Retina (tissue), 1 donor: ENCODE measurements around the gene RNASE7.

Experiments
- DNase-seq: peaks from one replicate; pipeline ENCODE4 v3.0.0-alpha.2; 2016

The RNASE7 gene

DNA sequence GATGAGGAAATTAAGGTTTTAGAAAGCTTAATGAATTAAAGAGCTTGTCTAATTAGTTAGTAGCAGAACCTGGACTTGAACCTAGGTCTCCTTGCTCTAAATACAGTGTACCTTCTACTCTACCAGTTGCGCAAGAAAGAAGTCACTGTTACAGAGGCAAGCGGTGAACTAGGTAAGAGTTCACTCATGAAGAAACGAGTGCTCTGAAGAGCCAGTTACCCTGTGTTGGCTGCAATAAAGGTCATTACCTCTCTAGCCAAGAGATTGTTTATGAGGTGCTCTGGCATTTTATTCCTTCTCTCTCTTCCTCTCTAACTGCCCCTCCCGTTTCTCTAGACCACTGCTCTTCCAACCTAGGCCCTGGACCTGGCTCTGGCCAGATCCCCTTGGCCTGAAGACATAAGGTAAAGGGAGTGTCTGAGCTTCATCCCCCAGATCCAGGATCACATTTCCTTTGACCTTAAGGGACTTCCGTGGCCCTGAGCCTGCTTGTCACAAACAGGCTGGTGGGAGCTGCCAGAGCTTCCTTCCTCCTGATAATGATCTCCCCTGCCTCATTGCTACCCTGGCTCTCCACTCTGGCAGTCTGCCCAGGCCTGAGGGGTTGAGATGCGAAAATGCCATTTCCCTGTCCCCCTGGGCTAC lies 1.9 kb downstream of the RNASE7 start:
- no peak for DNase-seq

DNA sequence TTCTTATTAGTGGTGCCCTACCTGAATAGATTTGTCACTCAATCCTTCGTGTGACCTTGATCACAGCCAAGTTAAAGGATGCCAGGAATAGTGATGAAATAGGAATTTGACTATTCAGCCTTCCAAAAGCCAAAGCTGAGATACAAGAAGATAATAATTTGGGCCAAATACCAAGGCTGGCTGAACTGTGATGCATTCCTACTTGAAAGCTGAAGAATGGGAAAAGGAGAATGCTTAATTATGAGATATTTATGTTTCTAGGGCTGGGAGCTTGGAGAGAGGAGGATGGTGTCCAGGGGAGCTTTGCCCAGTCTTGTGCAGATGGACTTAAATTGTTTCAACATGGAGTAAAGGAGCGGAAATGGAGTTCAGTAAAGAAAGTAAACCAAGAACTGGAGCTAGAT lies 5.2 kb downstream of the RNASE7 start:
- DNase-seq = no peak

DNA sequence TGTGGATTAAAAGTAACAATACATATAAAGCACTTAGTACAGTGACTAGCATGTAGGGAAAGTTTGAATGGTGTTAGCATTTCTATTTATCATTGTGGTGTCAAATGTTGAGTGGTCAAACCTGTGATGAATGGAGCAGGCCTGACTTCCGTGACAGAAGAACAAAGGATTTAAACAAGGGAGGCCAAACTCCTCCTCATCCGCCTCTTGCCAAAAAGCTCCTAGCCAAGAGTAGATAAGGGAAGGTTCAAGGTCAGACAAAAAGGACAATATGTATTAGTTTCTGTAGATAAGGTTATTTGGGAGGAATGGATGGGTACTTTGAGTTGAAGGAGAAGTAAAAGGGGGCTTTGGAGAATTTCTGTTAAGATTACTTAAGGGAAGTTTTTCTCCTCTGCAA lies 6.5 kb downstream of the RNASE7 start:
- DNase-seq = no peak

DNA sequence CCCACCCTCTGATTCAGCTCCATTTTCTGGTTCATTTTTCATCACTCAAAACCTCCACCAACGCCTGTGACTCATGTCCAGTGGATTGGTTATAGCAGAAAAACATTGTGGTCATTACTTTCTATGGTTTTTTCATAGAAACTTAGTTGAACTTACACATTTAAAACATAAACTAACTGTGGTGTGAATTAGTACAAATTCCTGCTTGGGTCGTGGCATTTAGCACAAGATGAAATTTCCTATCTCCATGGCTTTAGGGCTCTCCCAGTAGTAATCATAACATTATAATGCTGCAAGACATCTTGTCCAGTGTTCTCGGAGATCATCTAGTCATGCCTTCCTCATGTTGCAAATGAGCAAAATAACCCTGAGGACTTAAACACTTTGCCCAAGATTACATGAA lies 7.1 kb downstream of the RNASE7 start:
- no peak for DNase-seq

DNA sequence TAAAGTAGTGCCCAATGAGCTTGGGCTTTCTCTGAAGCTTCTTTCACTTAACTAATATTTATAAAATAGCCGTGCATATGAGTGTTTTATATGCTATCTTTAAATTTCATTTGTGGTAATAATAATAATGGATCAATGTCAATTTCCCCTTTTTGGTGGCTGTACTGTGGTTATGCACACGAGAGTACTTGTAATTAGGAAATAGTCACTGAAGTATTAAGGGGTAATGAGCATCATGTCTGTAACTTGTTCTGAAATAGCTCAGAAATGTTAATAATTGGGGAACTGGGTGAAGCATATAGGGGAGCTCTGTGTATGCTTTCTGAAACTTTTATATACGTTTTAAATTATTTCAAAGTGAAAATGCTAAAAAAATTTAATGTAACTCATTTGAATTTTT lies 8.4 kb downstream of the RNASE7 start:
- DNase-seq = no peak

DNA sequence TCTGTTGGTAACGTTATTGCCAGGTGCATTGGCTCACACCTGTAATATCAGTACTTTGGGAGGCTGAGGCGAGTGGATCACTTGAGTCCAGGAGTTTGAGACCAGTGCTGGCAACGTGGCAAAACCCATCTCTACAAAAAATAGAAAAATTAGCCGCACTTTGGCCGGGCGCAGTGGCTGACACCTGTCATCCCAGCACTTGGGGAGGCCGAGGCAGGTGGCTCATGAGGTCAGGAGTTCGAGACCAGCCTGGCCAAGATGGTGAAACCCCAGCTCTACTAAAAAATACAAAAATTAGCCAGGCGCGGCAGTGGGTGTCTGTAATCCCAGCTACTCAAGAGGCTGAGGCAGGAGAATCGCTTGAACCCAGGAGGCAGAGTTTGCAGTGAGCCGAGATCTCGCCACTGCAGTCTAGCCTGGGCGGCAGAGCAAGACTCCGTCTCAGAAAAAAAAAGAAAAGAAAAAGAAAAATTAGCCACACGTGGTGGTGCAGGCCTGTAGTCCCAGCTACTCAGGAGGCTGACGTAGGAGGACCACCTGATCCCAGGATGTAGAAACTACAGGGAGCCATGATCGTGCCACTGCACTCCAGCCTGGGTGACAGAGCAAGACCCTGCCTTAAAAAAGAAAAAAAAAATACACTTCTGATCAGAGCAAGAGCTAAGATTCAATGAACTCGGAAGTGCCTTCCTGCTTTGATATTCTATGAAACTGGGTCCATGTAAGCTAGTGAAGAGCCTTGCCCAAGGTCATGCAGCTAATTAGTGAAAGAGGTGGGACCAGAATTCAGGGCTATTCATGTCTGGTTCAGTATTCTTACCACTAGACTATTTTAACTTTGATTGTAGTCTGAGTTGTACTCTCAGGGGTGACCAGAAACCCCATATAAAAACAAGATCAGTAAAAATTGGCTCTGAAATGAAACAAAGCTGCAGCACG lies 11.3 kb downstream of the RNASE7 start:
- no peak for DNase-seq

DNA sequence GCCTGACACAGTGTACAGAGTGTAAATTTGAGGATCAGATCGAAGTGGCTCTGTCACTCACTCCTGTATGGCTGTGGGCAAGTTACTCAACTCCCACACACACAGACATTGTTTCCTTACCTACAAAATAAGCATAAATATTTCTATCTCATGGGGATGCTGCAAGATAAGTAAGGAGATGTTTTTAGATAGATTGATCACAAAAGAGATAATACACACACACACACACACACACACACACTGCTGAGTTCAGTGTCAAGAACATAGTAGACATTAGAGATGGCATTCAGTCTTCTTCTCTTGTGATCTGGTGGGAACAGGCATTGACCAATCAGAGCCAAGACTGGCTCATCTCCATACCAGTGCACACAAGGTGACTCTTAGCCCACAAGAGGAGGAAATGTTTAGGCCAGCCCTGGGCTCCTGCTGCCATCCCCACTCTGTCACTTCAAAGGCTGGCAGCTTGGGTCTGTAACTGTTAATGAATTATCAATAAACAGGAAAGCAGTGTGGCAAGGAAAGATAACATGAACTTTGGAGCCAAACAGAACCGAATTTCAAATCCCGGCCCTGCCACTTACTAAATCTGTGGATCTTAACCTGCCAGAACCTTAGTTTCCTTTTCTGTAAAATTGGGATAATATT lies 12.1 kb downstream of the RNASE7 start:
- no peak for DNase-seq

DNA sequence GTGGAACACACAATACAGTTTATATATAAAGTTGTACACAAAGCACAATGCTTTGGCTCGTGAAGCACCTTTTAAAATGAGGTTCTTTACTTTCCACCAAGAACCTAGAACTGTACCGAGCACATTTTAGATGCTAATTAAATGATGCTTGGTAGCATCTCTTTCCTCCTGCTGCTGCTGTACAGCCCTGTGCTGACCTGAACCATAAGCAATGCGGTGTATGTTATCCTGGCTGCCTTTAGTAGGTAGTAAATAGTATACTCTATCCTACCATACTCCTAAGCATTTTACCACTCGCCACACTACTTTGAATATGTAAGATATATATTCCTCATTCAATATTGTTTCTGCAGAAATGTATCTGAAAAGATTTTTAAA lies 12.6 kb downstream of the RNASE7 start:
- no peak for DNase-seq

DNA sequence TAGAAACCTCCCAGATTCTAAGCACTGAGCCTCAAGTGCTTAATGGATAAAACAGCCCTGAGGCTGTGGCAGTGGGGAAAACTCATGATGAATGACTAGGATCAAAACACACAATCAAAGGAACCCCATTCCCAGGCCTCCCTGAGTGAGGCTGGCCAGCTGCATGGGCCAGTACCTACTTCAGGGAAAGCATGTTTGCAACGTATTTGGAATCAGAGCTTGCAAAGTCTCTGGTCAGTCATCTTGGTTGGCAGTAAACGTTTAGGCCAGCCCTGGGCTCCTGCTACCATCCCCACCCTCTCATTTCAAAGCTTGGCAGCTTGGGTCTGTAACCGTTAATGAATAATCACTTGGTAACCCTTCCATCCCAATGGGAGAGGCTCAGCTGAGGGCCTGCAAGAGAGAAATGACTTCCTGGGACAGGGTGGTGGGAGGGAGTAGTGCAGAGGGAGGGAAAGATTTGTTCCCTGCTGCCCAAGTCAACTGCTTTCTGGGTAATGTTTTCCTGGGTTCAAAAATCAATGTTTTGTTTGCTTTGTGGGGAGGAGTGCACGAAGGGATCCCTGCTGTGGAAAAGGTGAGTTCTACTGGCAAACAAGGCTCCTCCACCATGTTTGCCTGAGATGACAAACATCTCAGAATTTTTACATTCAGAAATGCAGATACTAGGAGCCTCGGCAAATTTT lies 13.4 kb downstream of the RNASE7 start:
- DNase-seq = no peak

DNA sequence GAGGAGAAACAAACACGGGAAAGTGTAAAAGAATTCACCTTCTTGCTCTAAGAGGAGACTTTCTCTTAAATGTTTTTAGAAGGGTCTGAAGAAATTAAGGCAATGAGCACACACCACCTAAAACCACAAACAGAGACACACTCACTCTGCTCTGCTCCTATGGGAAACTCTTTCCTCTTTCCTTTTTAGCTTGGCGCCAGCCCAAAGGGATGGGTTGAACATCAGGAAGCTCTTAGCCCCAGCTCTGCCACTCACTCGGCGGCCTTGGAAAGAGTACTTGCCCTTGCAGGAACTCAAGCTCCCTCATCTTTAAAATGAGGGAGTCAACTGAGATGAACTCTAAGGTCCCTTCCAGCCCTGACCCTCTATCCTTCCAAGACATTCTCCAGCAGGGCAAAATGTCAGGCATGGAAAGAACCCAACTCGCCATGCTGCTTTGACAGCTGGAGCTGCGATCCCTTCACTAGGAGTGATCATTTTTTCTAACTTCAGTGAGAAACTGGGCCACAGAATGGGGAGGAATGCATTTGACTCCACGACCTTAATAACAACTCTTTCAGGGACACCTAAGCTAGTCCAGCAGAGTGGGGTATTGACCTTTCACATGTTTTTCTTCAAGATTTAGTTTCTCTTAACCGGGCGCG lies 14.5 kb downstream of the RNASE7 start:
- no peak for DNase-seq

DNA sequence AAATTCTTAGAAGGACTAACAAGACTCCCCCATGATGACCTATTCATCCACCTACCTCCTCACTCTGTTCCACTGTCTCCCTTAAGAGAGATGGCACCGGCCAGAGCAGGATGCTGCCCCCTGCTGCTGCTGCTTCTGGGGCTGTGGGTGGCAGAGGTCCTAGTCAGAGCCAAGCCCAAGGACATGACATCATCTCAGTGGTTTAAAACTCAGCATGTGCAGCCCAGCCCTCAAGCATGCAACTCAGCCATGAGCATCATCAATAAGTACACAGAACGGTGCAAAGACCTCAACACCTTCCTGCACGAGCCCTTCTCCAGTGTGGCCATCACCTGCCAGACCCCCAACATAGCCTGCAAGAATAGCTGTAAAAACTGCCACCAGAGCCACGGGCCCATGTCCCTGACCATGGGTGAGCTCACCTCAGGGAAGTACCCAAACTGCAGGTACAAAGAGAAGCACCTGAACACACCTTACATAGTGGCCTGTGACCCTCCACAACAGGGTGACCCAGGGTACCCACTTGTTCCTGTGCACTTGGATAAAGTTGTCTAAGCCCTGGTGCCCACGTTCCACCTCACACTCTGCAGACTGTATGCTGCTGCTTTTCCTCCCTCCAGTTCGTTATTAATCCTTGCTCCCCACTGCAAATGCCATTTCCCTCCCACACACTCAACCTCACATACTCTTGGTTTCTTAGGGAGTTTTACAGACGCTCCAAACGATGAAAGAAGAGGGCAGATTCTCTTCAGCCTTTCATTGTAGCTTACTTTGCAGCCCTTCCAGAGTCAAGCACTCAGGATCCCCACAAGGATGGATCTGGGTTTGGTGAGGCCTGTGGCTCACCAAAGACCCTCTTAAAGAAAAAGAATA lies 15.9 kb downstream of the RNASE7 start, which contains the start of gene RNASE8:
Gene RNASE8 (plus strand): TSS at position 20 of the 873 bp plus-strand sequence. CDS start 71 bp downstream, at position 91.
- no peak for DNase-seq

DNA sequence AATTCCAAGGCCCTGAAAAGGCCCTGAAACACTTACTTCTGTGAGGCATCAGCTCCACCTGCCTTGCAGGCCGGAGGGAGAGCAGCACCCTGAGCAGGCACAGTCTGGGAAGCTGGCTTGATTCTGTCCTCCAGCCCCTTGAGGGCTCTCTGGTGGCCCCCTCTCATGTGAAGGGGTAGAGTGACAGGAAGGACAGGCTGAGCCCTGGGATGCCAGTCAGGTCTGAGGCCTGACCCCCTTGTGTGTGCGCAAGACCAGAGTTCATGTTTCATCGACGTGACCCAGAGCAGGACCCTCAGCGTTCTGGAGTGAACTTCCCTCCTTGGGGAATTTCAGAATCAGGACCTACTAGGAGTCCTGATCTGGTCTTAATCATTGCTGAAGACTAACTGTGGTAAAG lies 16.7 kb downstream of the RNASE7 start:
- DNase-seq = no peak

DNA sequence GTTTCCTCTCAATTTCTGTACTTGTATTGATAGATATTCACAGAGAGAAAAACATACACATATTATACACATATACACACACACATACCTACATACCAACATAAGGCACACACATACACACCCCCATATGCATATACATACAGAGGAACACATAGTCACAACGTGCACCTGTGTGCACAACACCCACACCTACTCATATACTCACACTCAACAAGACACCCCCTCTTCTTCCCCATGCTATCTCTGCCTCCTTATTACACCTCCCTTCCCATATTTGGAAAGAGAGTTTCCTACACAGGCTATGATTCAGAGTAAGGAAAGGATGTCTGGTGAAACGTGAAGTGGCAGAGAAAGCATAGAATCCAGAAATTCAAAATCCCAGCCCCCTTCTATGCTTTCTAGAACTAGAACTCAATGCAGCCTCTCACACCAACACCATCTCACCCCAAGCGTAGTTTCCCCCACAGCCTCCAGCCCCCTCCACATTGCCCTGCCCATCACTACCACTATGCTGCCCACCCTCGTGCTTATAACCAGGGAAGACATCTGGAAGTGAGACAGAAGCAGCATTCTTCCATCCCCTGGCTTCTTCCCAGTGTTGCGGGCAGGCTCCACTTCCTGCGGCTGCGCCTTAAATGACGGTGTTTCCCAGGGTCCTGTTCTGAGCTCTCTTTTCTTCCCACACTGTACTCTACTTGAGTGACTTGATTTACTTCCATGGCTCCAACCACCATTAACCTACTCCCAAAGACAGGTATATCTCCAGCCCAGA lies 17.9 kb downstream of the RNASE7 start:
- no peak for DNase-seq

DNA sequence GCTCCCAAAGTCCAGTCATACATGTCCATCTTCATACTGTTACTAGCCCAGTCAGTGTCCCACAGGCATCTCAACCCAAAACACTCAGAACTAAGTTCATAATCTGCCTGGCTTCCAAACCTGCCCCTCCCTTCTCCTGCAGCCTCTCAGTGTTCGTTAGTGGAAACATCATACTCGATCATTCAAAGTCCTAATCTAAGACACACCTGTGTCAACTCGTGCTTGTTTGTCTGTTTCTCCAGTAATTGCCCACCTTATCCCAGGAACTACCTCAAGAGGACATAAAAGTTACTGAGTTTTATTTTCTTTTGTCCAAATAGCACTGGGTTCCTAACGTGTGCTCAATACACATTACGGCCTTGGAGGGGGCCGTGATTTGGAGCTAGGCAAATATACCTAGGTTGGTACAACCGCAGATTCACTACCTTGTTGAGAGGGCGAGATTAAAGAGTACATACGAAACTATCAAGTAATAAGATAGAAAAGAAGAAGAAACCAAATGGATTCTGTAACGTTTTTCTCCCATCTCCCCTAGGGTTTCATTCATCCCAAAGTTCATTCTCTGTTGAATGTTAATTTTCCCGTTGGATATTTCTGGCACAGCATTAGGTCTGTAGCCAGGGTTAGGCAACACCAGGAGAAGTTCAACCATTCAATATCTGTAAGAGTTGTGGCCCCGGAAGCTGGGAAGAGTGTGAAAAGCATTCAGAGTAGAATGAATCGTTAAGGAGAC lies 18.6 kb downstream of the RNASE7 start:
- DNase-seq = no peak

DNA sequence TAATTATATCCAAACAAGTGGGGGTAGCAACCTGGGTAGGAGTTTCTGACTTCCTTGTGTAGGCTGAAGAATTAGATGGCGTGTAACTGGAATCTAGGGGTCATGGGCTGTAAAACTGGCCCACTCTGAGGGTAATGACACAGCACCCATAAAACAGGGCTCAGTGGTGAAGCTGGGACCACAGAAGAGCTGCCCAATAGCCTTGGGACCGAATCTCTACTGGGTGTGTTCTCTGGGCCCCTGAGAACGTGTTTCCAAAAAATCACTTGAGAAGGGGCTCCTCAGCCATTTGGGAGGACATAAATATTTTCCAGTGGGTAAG lies 19.1 kb downstream of the RNASE7 start:
- no peak for DNase-seq

DNA sequence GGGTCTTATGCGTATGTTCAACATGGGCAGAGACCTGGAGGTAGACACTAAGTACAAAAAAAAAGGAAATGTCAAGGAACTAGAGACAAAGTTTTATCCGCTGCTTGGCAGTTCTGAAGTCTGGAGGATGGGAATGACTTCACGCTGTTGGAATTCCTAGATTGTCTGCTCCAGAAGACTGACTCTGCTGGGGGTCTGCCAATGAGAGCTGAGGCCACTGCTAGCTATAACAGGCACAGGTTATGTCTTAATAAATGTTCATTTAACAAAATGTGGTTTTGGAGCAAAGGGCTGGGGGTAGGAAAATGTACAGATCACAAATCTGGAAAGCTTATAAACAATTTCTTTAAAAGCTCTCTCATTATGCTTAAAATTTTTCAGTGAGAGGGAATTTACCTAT lies 21.3 kb downstream of the RNASE7 start:
- no peak for DNase-seq

DNA sequence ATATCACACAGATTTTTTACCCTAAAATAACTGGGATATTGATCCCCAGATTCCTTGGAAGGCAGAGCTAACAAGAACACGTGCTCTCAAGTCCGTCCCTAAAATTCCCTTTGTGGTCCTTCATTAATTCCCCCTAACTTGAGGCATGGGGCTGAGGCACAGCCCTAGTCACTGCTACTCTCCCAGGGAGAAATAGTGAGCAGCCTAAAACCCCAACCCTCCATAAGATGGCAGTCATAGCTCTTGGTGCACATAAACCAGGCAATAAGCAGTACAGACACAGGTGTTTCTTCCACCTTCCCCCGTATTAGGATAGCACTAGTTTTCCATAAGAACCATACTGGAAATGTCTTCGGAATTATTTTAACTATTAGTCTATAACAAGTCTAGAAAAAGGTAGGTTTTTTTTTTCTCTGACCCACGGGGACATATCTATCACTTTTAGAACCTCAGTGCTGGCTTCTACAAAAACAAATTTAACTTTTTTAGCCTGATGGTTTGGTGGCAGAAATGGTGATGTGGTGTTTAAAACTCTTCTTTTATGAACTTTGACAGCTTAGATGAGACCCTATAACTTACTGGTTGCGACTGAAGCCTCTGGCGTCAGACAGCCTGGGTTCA lies 24.8 kb downstream of the RNASE7 start:
- DNase-seq = no peak

DNA sequence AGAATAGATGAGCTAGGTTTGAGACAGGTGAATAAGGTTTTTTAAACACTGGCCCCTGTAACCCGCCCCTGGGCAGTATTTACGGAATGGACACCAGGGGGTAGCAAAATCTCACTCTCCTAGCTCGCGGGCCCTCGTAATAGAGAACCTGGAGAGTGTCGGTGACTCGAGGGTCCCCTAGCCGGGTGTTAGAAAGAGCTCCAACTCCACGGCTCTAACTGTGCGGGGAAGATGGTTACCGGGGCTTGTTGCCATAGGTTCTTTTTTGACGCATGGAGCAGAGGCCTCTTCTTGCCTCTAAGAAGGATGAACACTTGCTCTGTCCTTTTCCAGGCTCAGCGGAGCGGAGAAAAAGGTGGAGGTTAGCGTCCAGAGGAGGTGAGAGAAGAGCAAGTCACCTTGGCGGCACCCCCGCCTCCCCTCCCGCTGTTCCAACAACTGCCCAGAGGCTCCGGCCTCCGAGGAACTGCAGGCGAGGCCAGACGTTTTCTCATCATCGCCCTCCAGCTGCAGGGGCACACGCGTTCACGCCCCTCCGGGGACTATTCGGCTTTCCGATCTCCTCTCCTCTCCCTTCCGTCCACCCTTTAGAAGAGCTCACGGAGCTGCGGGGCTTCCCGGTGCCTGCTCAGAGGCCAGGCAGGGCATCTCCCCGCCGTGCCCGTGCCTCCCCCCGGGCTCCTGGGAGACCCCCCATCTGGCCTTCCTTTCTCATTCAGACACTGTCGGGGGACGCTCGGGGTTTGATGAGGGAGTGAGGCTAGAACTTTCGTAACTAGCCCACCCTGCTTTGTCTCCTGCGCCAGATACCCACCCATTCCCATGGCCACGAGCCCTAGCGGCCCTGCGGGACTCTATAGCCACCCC lies 26.6 kb downstream of the RNASE7 start:
- DNase-seq = peak; percentile 78
